ENCODE data around the gene TRMT61A. TPM values are rescaled to one million over a fixed set of nuclear protein-coding genes. Genes with fewer than 3 reads are reported as not detected.

Gene TRMT61A
- total RNA-seq, 1 donor from 2014 or later = 21.8 TPM

GRCh38 chr14:103544388-103545218, 15.6 kb downstream of the TRMT61A start:
- Mint-ChIP-seq H3K4me3 (no peak overlapping the region), H3K4me1 (peaks cover 2% of the 10 kb centered on the region), H3K27me3 (peaks cover 1% of the 10 kb centered on the region), H3K36me3 (ENCODE audit: low read depth) (no peaks in the 10 kb centered on the region), H3K9me3 (no peaks in the 10 kb centered on the region), H3K27ac (no peak overlapping the region)
- ATAC-seq (ENCODE audit: low read depth) = no peak
- intact Hi-C loops (cut with micrococcal nuclease) = loop anchor here (5.0 kb wide), 1 partner anchor 467 kb away; no protein-coding TSS in a partner anchor
- CTCF ChIA-PET = interaction anchor here (1.0 to 7.0 kb wide), 2 partner anchors 24 to 28 kb away, joined by 3 to 70 read pairs; no protein-coding TSS in a partner anchor
- TF ChIP-seq, protein P1, sequence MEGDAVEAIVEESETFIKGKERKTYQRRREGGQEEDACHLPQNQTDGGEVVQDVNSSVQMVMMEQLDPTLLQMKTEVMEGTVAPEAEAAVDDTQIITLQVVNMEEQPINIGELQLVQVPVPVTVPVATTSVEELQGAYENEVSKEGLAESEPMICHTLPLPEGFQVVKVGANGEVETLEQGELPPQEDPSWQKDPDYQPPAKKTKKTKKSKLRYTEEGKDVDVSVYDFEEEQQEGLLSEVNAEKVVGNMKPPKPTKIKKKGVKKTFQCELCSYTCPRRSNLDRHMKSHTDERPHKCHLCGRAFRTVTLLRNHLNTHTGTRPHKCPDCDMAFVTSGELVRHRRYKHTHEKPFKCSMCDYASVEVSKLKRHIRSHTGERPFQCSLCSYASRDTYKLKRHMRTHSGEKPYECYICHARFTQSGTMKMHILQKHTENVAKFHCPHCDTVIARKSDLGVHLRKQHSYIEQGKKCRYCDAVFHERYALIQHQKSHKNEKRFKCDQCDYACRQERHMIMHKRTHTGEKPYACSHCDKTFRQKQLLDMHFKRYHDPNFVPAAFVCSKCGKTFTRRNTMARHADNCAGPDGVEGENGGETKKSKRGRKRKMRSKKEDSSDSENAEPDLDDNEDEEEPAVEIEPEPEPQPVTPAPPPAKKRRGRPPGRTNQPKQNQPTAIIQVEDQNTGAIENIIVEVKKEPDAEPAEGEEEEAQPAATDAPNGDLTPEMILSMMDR (IDR thresholded peaks at IDR 0.05) = no peak
- DNase-seq = no peak
- POLR2A ChIA-PET = no interaction called here

GRCh38 chr14:103545219-103545914, 16.4 kb downstream of the TRMT61A start:
- intact Hi-C loops (cut with micrococcal nuclease) = loop anchor here (5.0 kb wide), 1 partner anchor 468 kb away; no protein-coding TSS in a partner anchor
- TF ChIP-seq, protein P1 (IDR thresholded peaks at IDR 0.05) = no peak
- no peak for ATAC-seq (ENCODE audit: low read depth)

GRCh38 chr14:103545915-103546651, 17.1 kb downstream of the TRMT61A start:
- Mint-ChIP-seq H3K4me3 (no peak overlapping the region), H3K27ac (no peak overlapping the region), H3K9me3 (no peaks in the 10 kb centered on the region), H3K27me3 (peaks cover 1% of the 10 kb centered on the region), H3K36me3 (ENCODE audit: low read depth) (no peaks in the 10 kb centered on the region), H3K4me1 (peaks cover 2% of the 10 kb centered on the region)
- ChIA-PET CTCF (interaction anchor here (1.0 to 7.0 kb wide), 5 partner anchors 15 to 29 kb away, joined by 3 to 70 read pairs (median 6); partner anchors contain the start of gene CKB), POLR2A (no interaction called here)
- intact Hi-C loops (cut with micrococcal nuclease) = loop anchor here (1.0 to 5.0 kb wide), 3 partner anchors 28 to 469 kb away; no protein-coding TSS in a partner anchor
- ATAC-seq (ENCODE audit: low read depth) (no peak), DNase-seq (no peak)
- TF ChIP-seq, protein P1 (IDR thresholded peaks at IDR 0.05) = no peak

More at GRCh38 chr14:103545219-103545914, 16.4 kb downstream of the TRMT61A start:
- H3K36me3 Mint-ChIP-seq (ENCODE audit: low read depth) = no peaks in the 10 kb centered on the region
- H3K4me3 Mint-ChIP-seq = no peak overlapping the region
- H3K27ac Mint-ChIP-seq = no peak overlapping the region
- H3K4me1 Mint-ChIP-seq = peaks cover 2% of the 10 kb centered on the region
- no peak for DNase-seq
- no peaks in the 10 kb centered on the region for H3K9me3 Mint-ChIP-seq
- H3K27me3 Mint-ChIP-seq = peaks cover 1% of the 10 kb centered on the region
- ChIA-PET CTCF (interaction anchor here (1.0 to 7.0 kb wide), 3 partner anchors 22 to 29 kb away, joined by 3 to 70 read pairs (median 8); partner anchors contain the start of gene CKB), POLR2A (no interaction called here)

DNA sequence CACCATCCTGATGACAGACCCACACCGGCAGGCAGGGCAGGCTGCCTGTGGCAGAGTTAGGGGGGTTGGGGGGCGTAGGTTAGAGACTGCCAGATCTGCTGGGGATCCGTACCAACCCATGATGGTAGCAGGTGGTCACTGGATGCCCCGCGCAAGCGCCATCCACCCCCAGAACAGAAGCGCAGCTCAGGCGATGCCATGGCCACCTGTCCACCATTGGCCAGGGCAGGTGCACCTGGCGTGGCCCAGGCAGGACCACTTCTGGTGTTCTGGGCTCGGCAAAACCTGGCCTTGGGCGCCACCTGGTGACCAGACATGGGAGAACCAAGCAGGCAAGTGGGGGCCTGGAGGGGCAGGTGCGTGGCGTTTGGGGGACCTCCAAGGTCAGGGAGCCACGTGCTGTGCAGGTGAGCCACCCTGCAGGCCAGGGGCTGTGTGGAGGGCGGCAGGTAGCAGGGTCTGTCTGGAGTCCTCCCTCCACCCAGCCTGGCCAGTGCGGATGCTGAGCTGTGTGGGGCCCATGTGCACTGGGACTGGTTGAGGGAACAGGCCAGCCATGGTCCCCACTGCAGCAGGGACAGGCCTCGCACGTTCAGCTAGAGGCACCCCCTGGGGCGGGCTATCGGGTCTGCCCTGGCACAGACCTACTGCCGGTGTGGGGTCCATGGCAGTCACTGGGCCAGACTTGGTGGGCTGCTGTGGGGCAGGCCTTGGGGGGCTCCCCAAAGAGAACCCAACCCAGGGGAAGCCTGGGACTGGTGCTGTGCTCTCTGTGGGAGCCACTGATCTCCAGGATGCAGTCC, 17.9 kb downstream of the TRMT61A start:
- Mint-ChIP-seq H3K27ac (no peak overlapping the region), H3K4me1 (peaks cover 2% of the 10 kb centered on the region), H3K27me3 (no peaks in the 10 kb centered on the region), H3K36me3 (ENCODE audit: low read depth) (no peaks in the 10 kb centered on the region), H3K9me3 (no peaks in the 10 kb centered on the region), H3K4me3 (no peak overlapping the region)
- CTCF ChIA-PET = interaction anchor here (0.7 to 7.0 kb wide), 12 partner anchors 10 to 60 kb away, joined by 3 to 70 read pairs (median 3); partner anchors contain the start of gene CKB
- ATAC-seq (ENCODE audit: low read depth) = peak; percentile 90
- POLR2A ChIA-PET = interaction anchor here (1.0 kb wide), 1 partner anchor 28 kb away, joined by 4 read pairs; no protein-coding TSS in a partner anchor
- TF ChIP-seq, protein P1 (IDR thresholded peaks at IDR 0.05) = peak; percentile 63
- peak; percentile 76 for DNase-seq
- intact Hi-C loops (cut with micrococcal nuclease) = loop anchor here (1.0 to 5.0 kb wide), 3 partner anchors 29 to 470 kb away; no protein-coding TSS in a partner anchor

All from activated B cell treated with CpG ODN at 0.5 μM for 24 hours (primary cell).